ENCODE data around the gene OGT.

- no peak for TF ChIP-seq CTCF (conservative IDR thresholded peaks at IDR 0.05)
- no peak for TF ChIP-seq ZFX (IDR thresholded peaks at IDR 0.05)
Observed at GRCh38 chrX:71533851-71534561, 1.1 kb downstream of the OGT start.

All from C4-2B (cell line).